Measurements from ENCODE around the gene SARNP. TPM values are rescaled to one million over a fixed set of nuclear protein-coding genes. Genes with fewer than 3 reads are reported as not detected.

SARNP gene
- total RNA-seq, 1 donor from 2014 or later: 266 TPM

GRCh38 chr12:55818140-55818728 lies 710 bp upstream of the SARNP start:
- no peak for TF ChIP-seq EZH2 (IDR thresholded peaks at IDR 0.05)
- TF ChIP-seq, protein P1, sequence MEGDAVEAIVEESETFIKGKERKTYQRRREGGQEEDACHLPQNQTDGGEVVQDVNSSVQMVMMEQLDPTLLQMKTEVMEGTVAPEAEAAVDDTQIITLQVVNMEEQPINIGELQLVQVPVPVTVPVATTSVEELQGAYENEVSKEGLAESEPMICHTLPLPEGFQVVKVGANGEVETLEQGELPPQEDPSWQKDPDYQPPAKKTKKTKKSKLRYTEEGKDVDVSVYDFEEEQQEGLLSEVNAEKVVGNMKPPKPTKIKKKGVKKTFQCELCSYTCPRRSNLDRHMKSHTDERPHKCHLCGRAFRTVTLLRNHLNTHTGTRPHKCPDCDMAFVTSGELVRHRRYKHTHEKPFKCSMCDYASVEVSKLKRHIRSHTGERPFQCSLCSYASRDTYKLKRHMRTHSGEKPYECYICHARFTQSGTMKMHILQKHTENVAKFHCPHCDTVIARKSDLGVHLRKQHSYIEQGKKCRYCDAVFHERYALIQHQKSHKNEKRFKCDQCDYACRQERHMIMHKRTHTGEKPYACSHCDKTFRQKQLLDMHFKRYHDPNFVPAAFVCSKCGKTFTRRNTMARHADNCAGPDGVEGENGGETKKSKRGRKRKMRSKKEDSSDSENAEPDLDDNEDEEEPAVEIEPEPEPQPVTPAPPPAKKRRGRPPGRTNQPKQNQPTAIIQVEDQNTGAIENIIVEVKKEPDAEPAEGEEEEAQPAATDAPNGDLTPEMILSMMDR (IDR thresholded peaks at IDR 0.05): no peak
- TF ChIP-seq EZH2phosphoT487 (IDR thresholded peaks at IDR 0.05): no peak
- peak overlapping the region; percentile 64 for H3K9ac ChIP-seq
- Mint-ChIP-seq H3K9me3 (no peaks in the 10 kb centered on the region), H3K27ac (no peak overlapping the region), H3K4me1 (peaks cover 21% of the 10 kb centered on the region), H3K36me3 (peaks cover 21% of the 10 kb centered on the region), H3K27me3 (ENCODE audit: insufficient read depth, low read depth) (no peaks in the 10 kb centered on the region), H3K4me3 (no peak overlapping the region)
- peak overlapping the region; percentile 93 for H3K4me2 ChIP-seq
- no peak overlapping the region for H3K27ac ChIP-seq
- H3K36me3 ChIP-seq: peaks cover 13% of the 10 kb centered on the region
- H3F3A ChIP-seq (ENCODE audit: low read depth): peaks cover 43% of the 10 kb centered on the region
- peaks cover 49% of the 10 kb centered on the region for H4K20me1 ChIP-seq (ENCODE audit: low read depth)
- peaks cover 14% of the 10 kb centered on the region for H3K4me1 ChIP-seq
- no peaks in the 10 kb centered on the region for H3K9me3 ChIP-seq (ENCODE audit: low read depth)
- H2AFZ ChIP-seq (replicated peaks): no peak overlapping the region
- H3K4me3 ChIP-seq: peak overlapping the region; percentile 90
- H3K27me3 ChIP-seq: no peaks in the 10 kb centered on the region
- no peak for DNase-seq (ENCODE audit: low spot score)
- peaks cover 63% of the 10 kb centered on the region for H3K79me2 ChIP-seq (ENCODE audit: low read depth)

DNA sequence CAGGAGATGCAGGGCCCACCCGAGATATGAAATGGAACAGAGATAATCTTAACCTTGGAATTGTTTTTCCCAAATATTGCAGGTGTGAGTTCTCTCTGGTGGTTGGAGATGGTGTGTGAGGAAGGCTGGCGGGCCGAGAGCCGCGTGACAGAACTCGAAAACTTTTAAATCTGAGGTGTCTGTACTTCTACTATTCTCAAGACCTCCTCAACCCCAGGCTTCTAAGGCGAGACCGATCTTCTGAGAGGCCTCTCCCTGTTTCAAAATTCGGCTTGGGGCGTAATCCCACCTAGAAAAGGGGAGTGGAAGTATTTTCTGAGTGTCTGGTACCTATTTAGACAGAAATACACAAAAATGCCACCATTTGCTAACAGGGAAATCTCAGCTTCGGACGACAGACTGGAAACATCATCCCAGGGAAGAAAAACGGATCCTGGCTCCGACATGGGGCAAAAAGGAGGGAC lies 611 bp downstream of the SARNP start:
- H4K20me1 ChIP-seq (ENCODE audit: low read depth): peaks cover 57% of the 10 kb centered on the region
- peak overlapping the region; percentile 90 for H3K4me3 ChIP-seq
- Mint-ChIP-seq H3K36me3 (peaks cover 22% of the 10 kb centered on the region), H3K4me3 (no peak overlapping the region), H3K27me3 (ENCODE audit: insufficient read depth, low read depth) (no peaks in the 10 kb centered on the region), H3K4me1 (peaks cover 21% of the 10 kb centered on the region), H3K9me3 (no peaks in the 10 kb centered on the region), H3K27ac (no peak overlapping the region)
- H3K79me2 ChIP-seq (ENCODE audit: low read depth): peaks cover 76% of the 10 kb centered on the region
- no peaks in the 10 kb centered on the region for H3K27me3 ChIP-seq
- H3K4me2 ChIP-seq: peak overlapping the region; percentile 87
- peaks cover 14% of the 10 kb centered on the region for H3K4me1 ChIP-seq
- H3F3A ChIP-seq (ENCODE audit: low read depth): peaks cover 30% of the 10 kb centered on the region
- H3K9ac ChIP-seq: peak overlapping the region; percentile 94
- TF ChIP-seq, protein P1 (IDR thresholded peaks at IDR 0.05): no peak
- TF ChIP-seq EZH2 (IDR thresholded peaks at IDR 0.05): no peak
- no peak for TF ChIP-seq EZH2phosphoT487 (IDR thresholded peaks at IDR 0.05)
- peak overlapping the region; percentile 68 for H3K27ac ChIP-seq
- peak; percentile 31 for DNase-seq (ENCODE audit: low spot score)
- no peaks in the 10 kb centered on the region for H3K9me3 ChIP-seq (ENCODE audit: low read depth)
- peak overlapping the region; percentile 87 for H2AFZ ChIP-seq (replicated peaks)
- peaks cover 9% of the 10 kb centered on the region for H3K36me3 ChIP-seq

GRCh38 chr12:55815473-55815872 lies 2.1 kb downstream of the SARNP start:
- H3K4me1 Mint-ChIP-seq: peaks cover 21% of the 10 kb centered on the region
- Histone ChIP-seq H2AFZ (replicated peaks) (no peak overlapping the region), H3K9me3 (ENCODE audit: low read depth) (no peaks in the 10 kb centered on the region), H3K79me2 (ENCODE audit: low read depth) (peaks cover 90% of the 10 kb centered on the region), H3K36me3 (peaks cover 9% of the 10 kb centered on the region), H3K4me3 (peak overlapping the region; percentile 90), H3F3A (ENCODE audit: low read depth) (peaks cover 16% of the 10 kb centered on the region), H3K27me3 (no peaks in the 10 kb centered on the region), H3K4me2 (peak overlapping the region; percentile 87), H3K27ac (no peak overlapping the region), H3K4me1 (peaks cover 14% of the 10 kb centered on the region), H4K20me1 (ENCODE audit: low read depth) (peaks cover 72% of the 10 kb centered on the region), H3K9ac (no peak overlapping the region)
- TF ChIP-seq, protein P1 (IDR thresholded peaks at IDR 0.05): no peak
- no peak for TF ChIP-seq EZH2phosphoT487 (IDR thresholded peaks at IDR 0.05)
- TF ChIP-seq EZH2 (IDR thresholded peaks at IDR 0.05): no peak
- DNase-seq (ENCODE audit: low spot score): no peak
- H3K27ac Mint-ChIP-seq: no peak overlapping the region
- peaks cover 16% of the 10 kb centered on the region for H3K36me3 Mint-ChIP-seq
- no peaks in the 10 kb centered on the region for H3K9me3 Mint-ChIP-seq
- no peaks in the 10 kb centered on the region for H3K27me3 Mint-ChIP-seq (ENCODE audit: insufficient read depth, low read depth)
- no peak overlapping the region for H3K4me3 Mint-ChIP-seq
